Osteocyte (in vitro differentiated cells): Measurements from ENCODE around the gene ATXN10. TPM values are rescaled to one million over a fixed set of nuclear protein-coding genes. Genes with fewer than 3 reads are reported as not detected.

Source experiments
- DNase-seq: peaks from one replicate; pipeline ENCODE4 v3.0.0; 2021; ENCODE audit warnings: mixed read lengths; ENCODE audit not compliant: unreplicated experiment; ENCODE audit errors: extremely low spot score
- H3K27ac Mint-ChIP-seq: one replicate; pipeline ENCODE4 v1.8.0; 2021; ENCODE audit warnings: mild to moderate bottlenecking, mixed read lengths; ENCODE audit not compliant: unreplicated experiment
- H3K27me3 Mint-ChIP-seq: one replicate; pipeline ENCODE4 v1.8.0; 2021; ENCODE audit warnings: mixed read lengths; ENCODE audit not compliant: unreplicated experiment
- H3K36me3 Mint-ChIP-seq: one replicate; pipeline ENCODE4 v1.8.0; 2021; ENCODE audit warnings: mixed read lengths; ENCODE audit not compliant: unreplicated experiment
- H3K4me1 Mint-ChIP-seq: one replicate; pipeline ENCODE4 v1.8.0; 2021; ENCODE audit warnings: mixed read lengths; ENCODE audit not compliant: unreplicated experiment
- H3K4me3 Mint-ChIP-seq: one replicate; pipeline ENCODE4 v1.8.0; 2021; ENCODE audit warnings: mild to moderate bottlenecking, moderate library complexity, mixed read lengths; ENCODE audit not compliant: unreplicated experiment
- H3K9me3 Mint-ChIP-seq: one replicate; pipeline ENCODE4 v1.8.0; 2021; ENCODE audit warnings: mixed read lengths; ENCODE audit not compliant: unreplicated experiment
- CTCF ChIP-seq: fragments of 200-600 bp; sonication (generic); IDR thresholded peaks from 2 replicates; pipeline ENCODE4 v1.5.0; 2021; ENCODE audit warnings: antibody characterized with exemption, mild to moderate bottlenecking, moderate library complexity
- total RNA-seq: library from RNA; stranded (reverse); gene quantifications from 2 replicates; pipeline ENCODE4 v1.2.1, GENCODE V29; 2021

Gene ATXN10
- total RNA-seq, 1 donor from 2014 or later: 164 TPM

- DNase-seq: no peak
- no peak overlapping the region for H3K27ac Mint-ChIP-seq
- H3K4me1 Mint-ChIP-seq: peaks cover 11% of the 10 kb centered on the region
- H3K4me3 Mint-ChIP-seq: no peak overlapping the region
- peaks cover 20% of the 10 kb centered on the region for H3K36me3 Mint-ChIP-seq
- peaks cover 11% of the 10 kb centered on the region for H3K9me3 Mint-ChIP-seq
- no peaks in the 10 kb centered on the region for H3K27me3 Mint-ChIP-seq
- no peak for TF ChIP-seq CTCF
These were observed 188.6 kb downstream of the ATXN10 start for GRCh38 chr22:45860201-45860600.

GRCh38 chr22:45861259-45861658 is 189.6 kb downstream of the ATXN10 start:
- Mint-ChIP-seq H3K4me1 (peaks cover 11% of the 10 kb centered on the region), H3K4me3 (no peak overlapping the region), H3K27ac (no peak overlapping the region), H3K36me3 (peaks cover 15% of the 10 kb centered on the region), H3K27me3 (no peaks in the 10 kb centered on the region), H3K9me3 (peaks cover 11% of the 10 kb centered on the region)
- no peak for DNase-seq
- TF ChIP-seq CTCF: no peak

GRCh38 chr22:45863981-45864751 is 192.5 kb downstream of the ATXN10 start:
- no peaks in the 10 kb centered on the region for H3K27me3 Mint-ChIP-seq
- H3K36me3 Mint-ChIP-seq: peaks cover 12% of the 10 kb centered on the region
- TF ChIP-seq CTCF: peak; percentile 90
- H3K4me1 Mint-ChIP-seq: peaks cover 11% of the 10 kb centered on the region
- peaks cover 11% of the 10 kb centered on the region for H3K9me3 Mint-ChIP-seq
- H3K4me3 Mint-ChIP-seq: no peak overlapping the region
- peak overlapping the region; percentile 75 for H3K27ac Mint-ChIP-seq
- no peak for DNase-seq

- H3K27me3 Mint-ChIP-seq: no peaks in the 10 kb centered on the region
- TF ChIP-seq CTCF: no peak
- H3K4me1 Mint-ChIP-seq: peaks cover 11% of the 10 kb centered on the region
- H3K36me3 Mint-ChIP-seq: peaks cover 8% of the 10 kb centered on the region
- peak overlapping the region; percentile 75 for H3K27ac Mint-ChIP-seq
- H3K9me3 Mint-ChIP-seq: peaks cover 11% of the 10 kb centered on the region
- no peak for DNase-seq
- no peak overlapping the region for H3K4me3 Mint-ChIP-seq
These were observed 193.4 kb downstream of the ATXN10 start for GRCh38 chr22:45864959-45865476.

GRCh38 chr22:45865561-45866125 is 194.0 kb downstream of the ATXN10 start:
- TF ChIP-seq CTCF: no peak
- Mint-ChIP-seq H3K4me1 (peaks cover 11% of the 10 kb centered on the region), H3K27me3 (no peaks in the 10 kb centered on the region)

More at GRCh38 chr22:45865561-45866125, 194.0 kb downstream of the ATXN10 start:
- H3K4me3 Mint-ChIP-seq: no peak overlapping the region
- peaks cover 11% of the 10 kb centered on the region for H3K9me3 Mint-ChIP-seq
- no peak for DNase-seq
- H3K27ac Mint-ChIP-seq: no peak overlapping the region
- peaks cover 8% of the 10 kb centered on the region for H3K36me3 Mint-ChIP-seq
